Breast epithelium (tissue), 4 donors: ENCODE results near the gene KCTD14. TPM values are rescaled to one million over a fixed set of nuclear protein-coding genes. Genes with fewer than 3 reads are reported as not detected.

Experiments
- DNase-seq, 2 donors: peaks; one replicate each; pipeline ENCODE4 v3.0.0-alpha.2; 2019; ENCODE audit warnings: low spot score in 2 of 2
- H3K27ac ChIP-seq, 2 donors: fragments of 200-600 bp; sonication (generic) in 1 of 2; one replicate each; pipeline ENCODE4 v1.5.1; 2016 to 2019; ENCODE audit warnings: mild to moderate bottlenecking in 1 of 2
- H3K27me3 ChIP-seq, 2 donors: fragments of 200-600 bp; sonication (generic) in 1 of 2; one replicate each; pipeline versions ENCODE4 v1.5.1 to v1.6.0; 2017 to 2019; ENCODE audit warnings: control low read depth in 1 of 2, mild to moderate bottlenecking in 1 of 2
- H3K36me3 ChIP-seq: fragments of 200-600 bp; one replicate; pipeline ENCODE4 v1.5.1; 2019
- H3K4me1 ChIP-seq, 2 donors: fragments of 200-600 bp; sonication (generic); one replicate each; pipeline ENCODE4 v1.5.1; 2016 to 2019; ENCODE audit warnings: control low read depth in 1 of 2
- H3K4me3 ChIP-seq, 3 donors: fragments of 200-600 bp; sonication (generic); 1 replicate in 2 of 3; 2 replicates in 1 of 3; pipeline ENCODE4 v1.5.1; 2016 to 2019; ENCODE audit warnings: mild to moderate bottlenecking in 3 of 3, moderate library complexity in 2 of 3
- H3K9me3 ChIP-seq, 2 donors: fragments of 200-600 bp; sonication (generic) in 1 of 2; one replicate each; pipeline ENCODE4 v1.5.1; 2016 to 2019; ENCODE audit warnings: control low read depth in 1 of 2
- POLR2A ChIP-seq: fragments of 450-650 bp; IDR thresholded peaks from one replicate; pipeline ENCODE4 v1.6.1; 2016; ENCODE audit warnings: antibody characterized with exemption, mild to moderate bottlenecking, moderate library complexity
- POLR2AphosphoS5 ChIP-seq, 3 donors: sonication (generic); formaldehyde crosslinking; IDR thresholded peaks; one replicate each; pipeline ENCODE4 v1.6.1; 2017; ENCODE audit warnings: antibody characterized with exemption in 3 of 3
- intact Hi-C: fragments of 100-400 bp; cut with DNase I; formaldehyde crosslinking; loops from one replicate; pipeline ENCODE4 v1.15.1; 2023; ENCODE audit warnings: low total_unique reads
- total RNA-seq, 3 donors: library from RNA; depleted of rRNA; stranded (reverse); fragments of >200 nt; gene quantifications; one replicate each; pipeline ENCODE4 v1.1.0, GENCODE V29; 2016
- TF ChIP-seq, protein P1 (sequence below), 3 donors: fragments of 450-650 bp; IDR thresholded peaks; one replicate each; pipeline ENCODE4 v1.5.1; 2016 to 2017; ENCODE audit warnings: antibody characterized with exemption in 3 of 3, mild to moderate bottlenecking in 3 of 3, moderate library complexity in 3 of 3

Gene KCTD14
- total RNA-seq, 3 donors from 2014 or later: 0.64 to 22.4 (median 7.9) TPM

- H3K4me3 ChIP-seq: no peak overlapping the region
- no peaks in the 10 kb centered on the region for H3K9me3 ChIP-seq
- peaks cover 0 to 14% of the 10 kb centered on the region in 2 donors for H3K4me1 ChIP-seq
- DNase-seq: no peak
- peak overlapping the region; percentile 20 to 83 for H3K27ac ChIP-seq
- intact Hi-C loops: no loop called here
- no peak for TF ChIP-seq POLR2A
- TF ChIP-seq, protein P1, sequence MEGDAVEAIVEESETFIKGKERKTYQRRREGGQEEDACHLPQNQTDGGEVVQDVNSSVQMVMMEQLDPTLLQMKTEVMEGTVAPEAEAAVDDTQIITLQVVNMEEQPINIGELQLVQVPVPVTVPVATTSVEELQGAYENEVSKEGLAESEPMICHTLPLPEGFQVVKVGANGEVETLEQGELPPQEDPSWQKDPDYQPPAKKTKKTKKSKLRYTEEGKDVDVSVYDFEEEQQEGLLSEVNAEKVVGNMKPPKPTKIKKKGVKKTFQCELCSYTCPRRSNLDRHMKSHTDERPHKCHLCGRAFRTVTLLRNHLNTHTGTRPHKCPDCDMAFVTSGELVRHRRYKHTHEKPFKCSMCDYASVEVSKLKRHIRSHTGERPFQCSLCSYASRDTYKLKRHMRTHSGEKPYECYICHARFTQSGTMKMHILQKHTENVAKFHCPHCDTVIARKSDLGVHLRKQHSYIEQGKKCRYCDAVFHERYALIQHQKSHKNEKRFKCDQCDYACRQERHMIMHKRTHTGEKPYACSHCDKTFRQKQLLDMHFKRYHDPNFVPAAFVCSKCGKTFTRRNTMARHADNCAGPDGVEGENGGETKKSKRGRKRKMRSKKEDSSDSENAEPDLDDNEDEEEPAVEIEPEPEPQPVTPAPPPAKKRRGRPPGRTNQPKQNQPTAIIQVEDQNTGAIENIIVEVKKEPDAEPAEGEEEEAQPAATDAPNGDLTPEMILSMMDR (IDR thresholded peaks at IDR 0.05): no peak
- TF ChIP-seq POLR2AphosphoS5 (IDR thresholded peaks at IDR 0.05): no peak
- H3K27me3 ChIP-seq: no peaks in the 10 kb centered on the region
- no peaks in the 10 kb centered on the region for H3K36me3 ChIP-seq
These were observed 14.9 kb upstream of the KCTD14 start for GRCh38 chr11:78037825-78038620.

DNA sequence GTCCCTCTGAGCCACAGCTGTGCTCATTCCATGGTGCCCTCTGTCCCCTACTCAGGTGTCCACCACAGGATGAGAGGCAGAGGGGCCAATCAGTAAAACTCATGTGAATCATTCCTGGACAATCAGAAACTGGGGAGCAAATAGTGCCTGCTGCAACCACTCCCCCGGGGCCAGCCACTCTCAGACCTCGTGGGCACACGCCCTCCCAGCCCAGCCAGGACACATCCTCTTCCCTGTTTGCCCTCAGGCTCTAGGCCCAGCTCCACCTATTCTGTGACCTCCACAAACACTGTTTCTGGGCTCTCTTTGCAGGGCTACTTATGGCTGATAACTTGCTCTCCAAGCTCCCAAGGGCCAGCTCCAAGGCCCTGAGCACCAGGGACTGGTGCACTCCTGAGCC is 14.0 kb upstream of the KCTD14 start:
- DNase-seq: no peak
- Histone ChIP-seq H3K27me3 (no peaks in the 10 kb centered on the region), H3K9me3 (no peaks in the 10 kb centered on the region), H3K4me3 (no peak overlapping the region), H3K4me1 (peaks cover 0 to 15% of the 10 kb centered on the region in 2 donors), H3K36me3 (no peaks in the 10 kb centered on the region), H3K27ac (peak overlapping the region in 1 of 2 donors; percentile 53)
- TF ChIP-seq POLR2A (no peak), POLR2AphosphoS5 (IDR thresholded peaks at IDR 0.05) (no peak)
- TF ChIP-seq, protein P1 (IDR thresholded peaks at IDR 0.05): no peak
- intact Hi-C loops: no loop called here

GRCh38 chr11:78036313-78036712 is 13.2 kb upstream of the KCTD14 start:
- TF ChIP-seq, protein P1 (IDR thresholded peaks at IDR 0.05): no peak
- TF ChIP-seq POLR2A (no peak), POLR2AphosphoS5 (IDR thresholded peaks at IDR 0.05) (no peak)

GRCh38 chr11:78034623-78035022 is 11.5 kb upstream of the KCTD14 start:
- H3K27me3 ChIP-seq: no peaks in the 10 kb centered on the region
- no peak for DNase-seq
- intact Hi-C loops: no loop called here
- H3K27ac ChIP-seq: no peak overlapping the region
- no peak for TF ChIP-seq POLR2A
- TF ChIP-seq POLR2AphosphoS5 (IDR thresholded peaks at IDR 0.05): no peak
- TF ChIP-seq, protein P1 (IDR thresholded peaks at IDR 0.05): no peak
- no peaks in the 10 kb centered on the region for H3K9me3 ChIP-seq
- H3K4me1 ChIP-seq: peaks cover 0 to 8% of the 10 kb centered on the region in 2 donors
- H3K36me3 ChIP-seq: no peaks in the 10 kb centered on the region
- no peak overlapping the region for H3K4me3 ChIP-seq

More at GRCh38 chr11:78036313-78036712, 13.2 kb upstream of the KCTD14 start:
- Histone ChIP-seq H3K27me3 (no peaks in the 10 kb centered on the region), H3K27ac (peak overlapping the region in 1 of 2 donors; percentile 21), H3K36me3 (no peaks in the 10 kb centered on the region), H3K4me3 (no peak overlapping the region), H3K4me1 (peaks cover 0 to 21% of the 10 kb centered on the region in 2 donors), H3K9me3 (no peaks in the 10 kb centered on the region)
- intact Hi-C loops: no loop called here
- DNase-seq: no peak

DNA sequence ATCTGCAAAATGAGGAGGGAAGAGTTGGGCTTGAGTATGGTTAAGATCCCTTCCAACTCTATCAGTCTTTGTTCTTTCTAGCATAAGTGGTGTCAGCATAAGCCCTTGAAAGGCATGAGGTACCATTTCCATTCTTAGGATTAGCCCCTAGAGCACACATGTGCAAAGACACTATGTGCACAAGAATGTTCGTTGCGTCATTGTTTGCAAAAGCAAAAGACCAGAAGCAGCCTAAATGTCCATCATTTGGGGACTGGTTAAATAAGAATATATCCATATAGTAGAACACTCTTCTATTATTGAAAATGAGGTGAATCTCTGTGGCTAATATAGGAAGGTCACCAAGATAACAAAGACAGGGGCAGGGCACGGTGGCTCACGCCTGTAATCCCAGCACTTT is 10.0 kb upstream of the KCTD14 start:
- Histone ChIP-seq H3K36me3 (no peaks in the 10 kb centered on the region), H3K9me3 (no peaks in the 10 kb centered on the region), H3K4me3 (no peak overlapping the region), H3K27ac (no peak overlapping the region), H3K4me1 (peaks cover 0 to 7% of the 10 kb centered on the region in 2 donors), H3K27me3 (no peaks in the 10 kb centered on the region)
- intact Hi-C loops: no loop called here
- TF ChIP-seq POLR2AphosphoS5 (IDR thresholded peaks at IDR 0.05): no peak
- TF ChIP-seq, protein P1 (IDR thresholded peaks at IDR 0.05): no peak
- TF ChIP-seq POLR2A: no peak
- DNase-seq: no peak
